Lower lobe of right lung (tissue), 2 donors: Measurements from ENCODE around the gene RGS10. TPM values are rescaled to one million over a fixed set of nuclear protein-coding genes. Genes with fewer than 3 reads are reported as not detected.

ENCODE experiments used
- ATAC-seq, 2 donors: fragments of 200-7000 bp; cut with Tn5 transposase; one replicate each; pipeline ENCODE4 v1.9.1; 2020 to 2022; ENCODE audit warnings: mild to moderate bottlenecking in 2 of 2, moderate library complexity in 2 of 2
- DNase-seq: peaks from one replicate; pipeline ENCODE4 v3.0.0-alpha.2; 2020
- H3K27ac ChIP-seq: fragments of 200-600 bp; one replicate; pipeline ENCODE4 v1.8.0; 2022
- H3K27me3 ChIP-seq: fragments of 200-600 bp; one replicate; pipeline ENCODE4 v1.8.0; 2022; ENCODE audit warnings: low read depth
- H3K36me3 ChIP-seq: fragments of 200-600 bp; one replicate; pipeline ENCODE4 v1.8.0; 2022; ENCODE audit warnings: mild to moderate bottlenecking
- H3K4me1 ChIP-seq: fragments of 200-600 bp; one replicate; pipeline ENCODE4 v1.8.0; 2022
- H3K4me3 ChIP-seq: fragments of 200-600 bp; one replicate; pipeline ENCODE4 v1.8.0; 2022; ENCODE audit warnings: mild to moderate bottlenecking
- H3K9me3 ChIP-seq: fragments of 200-600 bp; one replicate; pipeline ENCODE4 v1.8.0; 2022
- CTCF ChIP-seq: fragments of 200-600 bp; IDR thresholded peaks from one replicate; pipeline ENCODE4 v1.8.0; 2022; ENCODE audit warnings: antibody characterized with exemption, mild to moderate bottlenecking
- intact Hi-C: fragments of 100-400 bp; cut with DNase I; formaldehyde crosslinking; loops from one replicate; pipeline ENCODE4 v1.11.0; 2022
- total RNA-seq: library from RNA; stranded (reverse); fragmentation: NEBNext Ultra II Directional; extraction: Animal tissue kit (Norgen Biotek cat#: 25700); gene quantifications from one replicate; pipeline ENCODE4 v1.2.1, GENCODE V29; 2021
- donor health status: DM: no; HTN: yes; CAD: no; lungs with severe emphysema.

Gene RGS10
- total RNA-seq, 1 donor from 2014 or later: 47.3 TPM

- DNase-seq (no peak), ATAC-seq (no peak)
- no peak overlapping the region for H3K27ac ChIP-seq
- H3K4me3 ChIP-seq: no peak overlapping the region
- H3K9me3 ChIP-seq: no peaks in the 10 kb centered on the region
- intact Hi-C loops: no loop called here
- no peak for TF ChIP-seq CTCF
- H3K4me1 ChIP-seq: peaks cover 4% of the 10 kb centered on the region
- H3K27me3 ChIP-seq: peaks cover 13% of the 10 kb centered on the region
- no peaks in the 10 kb centered on the region for H3K36me3 ChIP-seq
Measured at GRCh38 chr10:119477444-119477843, 65.1 kb downstream of the RGS10 start.

- TF ChIP-seq CTCF: no peak
- no peak for DNase-seq
- intact Hi-C loops: no loop called here
- peaks cover 4% of the 10 kb centered on the region for H3K4me1 ChIP-seq
- H3K27me3 ChIP-seq: peaks cover 5% of the 10 kb centered on the region
- H3K27ac ChIP-seq: no peak overlapping the region
- H3K9me3 ChIP-seq: no peaks in the 10 kb centered on the region
- H3K36me3 ChIP-seq: no peaks in the 10 kb centered on the region
- no peak for ATAC-seq
- H3K4me3 ChIP-seq: no peak overlapping the region
Measured at GRCh38 chr10:119474606-119475005, 67.9 kb downstream of the RGS10 start.

- Histone ChIP-seq H3K4me1 (peaks cover 4% of the 10 kb centered on the region), H3K36me3 (no peaks in the 10 kb centered on the region), H3K27me3 (peaks cover 5% of the 10 kb centered on the region), H3K9me3 (no peaks in the 10 kb centered on the region), H3K27ac (no peak overlapping the region), H3K4me3 (no peak overlapping the region)
- no peak for DNase-seq
- intact Hi-C loops: no loop called here
- ATAC-seq: no peak
- no peak for TF ChIP-seq CTCF
Measured at GRCh38 chr10:119473771-119474170, 68.7 kb downstream of the RGS10 start.

- intact Hi-C loops: no loop called here
- no peak for DNase-seq
- H3K36me3 ChIP-seq: no peaks in the 10 kb centered on the region
- ATAC-seq: no peak
- TF ChIP-seq CTCF: no peak
- H3K9me3 ChIP-seq: no peaks in the 10 kb centered on the region
- no peak overlapping the region for H3K4me3 ChIP-seq
- no peaks in the 10 kb centered on the region for H3K27me3 ChIP-seq
- no peaks in the 10 kb centered on the region for H3K4me1 ChIP-seq
- H3K27ac ChIP-seq: no peak overlapping the region
Measured at GRCh38 chr10:119470920-119471702, 71.4 kb downstream of the RGS10 start.

GRCh38 chr10:119469846-119470245, 72.7 kb downstream of the RGS10 start:
- Histone ChIP-seq H3K27ac (no peak overlapping the region), H3K9me3 (no peaks in the 10 kb centered on the region), H3K4me3 (no peak overlapping the region), H3K4me1 (no peaks in the 10 kb centered on the region), H3K27me3 (no peaks in the 10 kb centered on the region), H3K36me3 (no peaks in the 10 kb centered on the region)
- ATAC-seq (no peak), DNase-seq (no peak)
- intact Hi-C loops: no loop called here
- no peak for TF ChIP-seq CTCF
